ENCODE data around the gene CDK5RAP1.

GRCh38 chr20:33408716-33409654 is 7.7 kb upstream of the CDK5RAP1 start:
- no peak for TF ChIP-seq CTCF (IDR thresholded peaks at IDR 0.05)
- TF ChIP-seq E2F4 (CRISPR knock-in tag; IDR thresholded peaks at IDR 0.05; ENCODE audit: borderline replicate concordance, low read depth): no peak
- no peak for TF ChIP-seq FOXP1 (CRISPR knock-in tag; IDR thresholded peaks at IDR 0.05; ENCODE audit: borderline replicate concordance)
- no peak for TF ChIP-seq ARID4B (CRISPR knock-in tag; IDR thresholded peaks at IDR 0.05; ENCODE audit: borderline replicate concordance)
- no peak for TF ChIP-seq SP1 (CRISPR knock-in tag; conservative IDR thresholded peaks at IDR 0.05)
- no peak for TF ChIP-seq GTF2I (CRISPR knock-in tag; conservative IDR thresholded peaks at IDR 0.05)
- no peak for TF ChIP-seq EMX1 (CRISPR knock-in tag; IDR thresholded peaks at IDR 0.05)
- TF ChIP-seq ZNF232 (CRISPR knock-in tag; IDR thresholded peaks at IDR 0.05): no peak

All from WTC11 (cell line).